C4-2B (cell line): Measurements from ENCODE around the gene SLC10A3.

Experiments used
- CTCF ChIP-seq: fragments of 450-650 bp; conservative IDR thresholded peaks from 2 replicates; pipeline ENCODE4 v1.5.1; 2017; ENCODE audit warnings: mild to moderate bottlenecking
- ZFX ChIP-seq: fragments of 450-650 bp; IDR thresholded peaks from 2 replicates; pipeline ENCODE4 v1.6.1; 2017

GRCh38 chrX:154490414-154491083 is at the start of gene SLC10A3:
- TF ChIP-seq CTCF (no peak), ZFX (peak; percentile 47)
